OCI-LY3 (cell line): ENCODE measurements around the gene TPRN.

Source experiments
- CTCF ChIP-seq: fragments of 200-600, 300-600 bp; sonication (generic); IDR thresholded peaks from 2 replicates; pipeline ENCODE4 v1.5.1; 2014; ENCODE audit warnings: antibody characterized with exemption, low read length, low read depth
- EZH2phosphoT487 ChIP-seq: fragments of 200-600 bp; shearing (Covaris generic); IDR thresholded peaks from 2 replicates; pipeline ENCODE4 v1.6.1; 2018; ENCODE audit warnings: antibody characterized with exemption, mixed run types, low read depth

- TF ChIP-seq CTCF: no peak
- no peak for TF ChIP-seq EZH2phosphoT487
These were observed 14.1 kb upstream of the TPRN start for GRCh38 chr9:137214620-137215019.
